Measurements from ENCODE around the gene IL5RA. TPM values are rescaled to one million over a fixed set of nuclear protein-coding genes. Genes with fewer than 3 reads are reported as not detected.

IL5RA gene
- total RNA-seq, 1 experiment from 2014 or later, result not detected

- no peak for DNase-seq (ENCODE audit: low read depth, low spot score)
- Histone ChIP-seq H3K4me1 (ENCODE audit: control insufficient read depth in 1 of 2, insufficient read depth in 2 of 2, low read length in 2 of 2) (no peaks in the 10 kb centered on the region), H3K27ac (ENCODE audit: low read depth, low read length) (no peak overlapping the region), H4K20me1 (ENCODE audit: insufficient read depth) (no peaks in the 10 kb centered on the region), H3K36me3 (ENCODE audit: control insufficient read depth in 1 of 2, insufficient read depth in 2 of 2, low read length in 2 of 2) (no peaks in the 10 kb centered on the region), H2AFZ (ENCODE audit: low read depth, low read length, poor library complexity, severe bottlenecking) (no peak overlapping the region), H3K9ac (ENCODE audit: low read length) (no peak overlapping the region), H3K9me3 (ENCODE audit: control insufficient read depth in 1 of 2, insufficient read depth in 1 of 2, low read depth in 1 of 2, low read length in 2 of 2) (no peaks in the 10 kb centered on the region), H3K4me3 (replicated peaks in 1 of 2; ENCODE audit: low read depth in 1 of 2, low read length in 2 of 2) (no peak overlapping the region), H3K79me2 (ENCODE audit: insufficient read depth, low read length) (no peaks in the 10 kb centered on the region), H3K9me2 (ENCODE audit: insufficient read depth) (no peaks in the 10 kb centered on the region), H3K27me3 (ENCODE audit: insufficient read depth, low read length) (peaks cover 22% of the 10 kb centered on the region; the same call in 1 of the 2 replicates), H3K4me2 (ENCODE audit: low read length) (no peak overlapping the region)
- TF ChIP-seq EZH2 (IDR thresholded peaks at IDR 0.05) (no peak), CTCF (IDR thresholded peaks at IDR 0.05 in 2 of 3, conservative IDR thresholded peaks at IDR 0.05 in 1 of 3; ENCODE audit: borderline replicate concordance in 1 of 3, insufficient read depth in 1 of 3, low read depth in 2 of 3, low read length in 2 of 3) (no peak), SIN3A (IDR thresholded peaks at IDR 0.05; ENCODE audit: low read depth) (no peak), POLR2AphosphoS5 (IDR thresholded peaks at IDR 0.05; ENCODE audit: low read depth, low read length) (no peak), JUND (IDR thresholded peaks at IDR 0.05) (no peak), ATF3 (IDR thresholded peaks at IDR 0.05) (no peak), REST (IDR thresholded peaks at IDR 0.05; ENCODE audit: low read depth) (no peak), CEBPB (IDR thresholded peaks at IDR 0.05; ENCODE audit: low read depth) (no peak), POLR2A (IDR thresholded peaks at IDR 0.05; ENCODE audit: borderline replicate concordance, extremely low read depth, insufficient read depth, insufficient read length) (no peak)
- no peak for ATAC-seq
- ChIA-PET CTCF (no interaction called here), POLR2A (no interaction called here), RAD21 (ENCODE audit: low non-redundant PET in 1 of 2, low total read pairs in 2 of 2, uncharacterized antibody in 2 of 2, unreplicated experiment in 2 of 2) (no interaction called here)
- intact Hi-C loops (cut with micrococcal nuclease), result no loop called here
- no TSS peak for BruUV-seq (replicated peaks)
These were observed 2.3 kb downstream of the IL5RA start for GRCh38 chr3:3107858-3108257.
